Natural killer cell (primary cell): ENCODE measurements around the gene RDX. TPM values are rescaled to one million over a fixed set of nuclear protein-coding genes. Genes with fewer than 3 reads are reported as not detected.
A peak's percentile ranks its signal among the peaks of the same experiment; 100 is the strongest.

Source experiments
- ATAC-seq, 3 donors: fragments of 150-1000 bp in 2 of 3; fragments of 200-7000 bp in 1 of 3; cut with Tn5 transposase; 1 replicate in 1 of 3; 2 replicates in 2 of 3; pipeline ENCODE4 v1.10.0; 2021; ENCODE audit warnings: mild to moderate bottlenecking in 2 of 3, moderate library complexity in 2 of 3
- DNase-seq, 2 donors: peaks; one replicate each; pipeline versions ENCODE4 v3.0.0 to v3.0.0-alpha.2; 2013 to 2021; ENCODE audit warnings: mixed read lengths in 1 of 2
- H3K27ac ChIP-seq: one replicate; pipeline ENCODE4 v1.5.1; 2013; ENCODE audit warnings: mild to moderate bottlenecking, low read length
- H3K27me3 ChIP-seq: one replicate; pipeline ENCODE4 v1.6.1; 2013; ENCODE audit warnings: low read length; ENCODE audit not compliant: control insufficient read depth, insufficient read depth
- H3K36me3 ChIP-seq: one replicate; pipeline ENCODE4 v1.6.1; 2013; ENCODE audit warnings: low read length; ENCODE audit not compliant: control insufficient read depth, insufficient read depth
- H3K4me1 ChIP-seq: one replicate; pipeline ENCODE4 v1.6.1; 2013; ENCODE audit warnings: low read length; ENCODE audit not compliant: control insufficient read depth, insufficient read depth
- H3K4me3 ChIP-seq: one replicate; pipeline ENCODE4 v1.5.1; 2013; ENCODE audit warnings: low read length
- H3K9me3 ChIP-seq: one replicate; pipeline ENCODE4 v1.6.1; 2013; ENCODE audit warnings: low read length; ENCODE audit not compliant: control insufficient read depth, insufficient read depth
- H3K27ac Mint-ChIP-seq, 2 donors: one replicate each; pipeline ENCODE4 v1.8.0; 2022; ENCODE audit warnings: mild to moderate bottlenecking in 2 of 2, mixed read lengths in 2 of 2, moderate library complexity in 1 of 2
- H3K27me3 Mint-ChIP-seq, 2 donors: one replicate each; pipeline ENCODE4 v1.8.0; 2022; ENCODE audit warnings: low read depth in 2 of 2, mixed read lengths in 2 of 2
- H3K36me3 Mint-ChIP-seq: one replicate; pipeline ENCODE4 v1.8.0; 2022; ENCODE audit warnings: mixed read lengths
- H3K4me1 Mint-ChIP-seq, 2 donors: one replicate each; pipeline ENCODE4 v1.8.0; 2022; ENCODE audit warnings: mixed read lengths in 2 of 2
- H3K4me3 Mint-ChIP-seq: one replicate; pipeline ENCODE4 v1.8.0; 2022; ENCODE audit warnings: mild to moderate bottlenecking, moderate library complexity, mixed read lengths
- H3K9me3 Mint-ChIP-seq, 2 donors: one replicate each; pipeline ENCODE4 v1.8.0; 2022; ENCODE audit warnings: mixed read lengths in 2 of 2
- CTCF ChIP-seq: fragments of 200-600 bp; IDR thresholded peaks from one replicate; pipeline ENCODE4 v1.8.0; 2022; ENCODE audit warnings: antibody characterized with exemption
- WGBS: methylation state at CpG from one replicate; pipeline ENCODE4 v1.1.7; 2013; ENCODE audit warnings: missing lambda C conversion rate; ENCODE audit not compliant: insufficient coverage; 5-methylcytosine and 5-hydroxymethylcytosine counted together
- intact Hi-C: fragments of 100-400 bp; cut with micrococcal nuclease; formaldehyde crosslinking; loops from one replicate; pipeline ENCODE4 v1.14.2; 2022
- total RNA-seq, 4 donors: library from RNA; stranded (reverse); fragments of 120-200 nt in 1 of 4; gene quantifications; one replicate each; pipeline versions ENCODE4 v1.2.3 to v1.2.4, GENCODE V29; 2013 to 2022

RDX gene
- total RNA-seq = 10 to 100 TPM; 22.6 to 31.1 (median 25.9) TPM
- 17.7 TPM for total RNA-seq (2013)

GRCh38 chr11:110296226-110297075 lies at the start of gene RDX:
Gene RDX, minus strand, starts transcription at chr11:110296614. Its CDS starts 16,922 bp downstream, at chr11:110279692.
- Mint-ChIP-seq H3K36me3 (no peaks in the 10 kb centered on the region), H3K4me1 (peaks cover 13 to 15% of the 10 kb centered on the region in 2 donors), H3K27ac (peak within 1 kb of the TSS; percentile 50 to 76), H3K4me3 (peak within 1 kb of the TSS; percentile 91), H3K27me3 (no peaks in the 10 kb centered on the region), H3K9me3 (peaks cover 0 to 2% of the 10 kb centered on the region in 2 donors)
- ATAC-seq (peak; percentile 70 to 82 (median 81)), DNase-seq (peak; percentile 53 to 79)
- TF ChIP-seq CTCF = no peak
- H3K4me1 ChIP-seq = peaks cover 4% of the 10 kb centered on the region
- under 1% methylated on average over 113 of the region's 113 CpGs for WGBS
- H3K9me3 ChIP-seq = no peaks in the 10 kb centered on the region
- intact Hi-C loops = loop anchor here (5.0 kb wide), 1 partner anchor 136 kb away; no protein-coding TSS in a partner anchor
- H3K27ac ChIP-seq = peak within 1 kb of the TSS; percentile 40
- H3K27me3 ChIP-seq = no peaks in the 10 kb centered on the region
- peak within 1 kb of the TSS; percentile 74 for H3K4me3 ChIP-seq
- no peaks in the 10 kb centered on the region for H3K36me3 ChIP-seq

GRCh38 chr11:110345743-110346142 lies 49.3 kb upstream of the RDX start:
- WGBS = 20% methylated on average over 3 of the region's 3 CpGs
- no peak overlapping the region for H3K4me3 ChIP-seq
- ATAC-seq (no peak), DNase-seq (peak in 1 of 2 donors; percentile 24)
- H3K4me1 ChIP-seq = no peaks in the 10 kb centered on the region
- H3K36me3 Mint-ChIP-seq = no peaks in the 10 kb centered on the region
- H3K27me3 ChIP-seq = no peaks in the 10 kb centered on the region
- no peaks in the 10 kb centered on the region for H3K9me3 Mint-ChIP-seq
- H3K4me3 Mint-ChIP-seq = no peak overlapping the region
- H3K27ac Mint-ChIP-seq = no peak overlapping the region
- TF ChIP-seq CTCF = no peak
- H3K36me3 ChIP-seq = no peaks in the 10 kb centered on the region
- peaks cover 0 to 5% of the 10 kb centered on the region in 2 donors for H3K4me1 Mint-ChIP-seq
- intact Hi-C loops = no loop called here
- H3K9me3 ChIP-seq = no peaks in the 10 kb centered on the region
- H3K27ac ChIP-seq = no peak overlapping the region
- peaks cover 0 to 2% of the 10 kb centered on the region in 2 donors for H3K27me3 Mint-ChIP-seq

GRCh38 chr11:110340436-110340835 lies 44.0 kb upstream of the RDX start:
- ATAC-seq (no peak), DNase-seq (no peak)
- Histone ChIP-seq H3K27me3 (no peaks in the 10 kb centered on the region), H3K9me3 (no peaks in the 10 kb centered on the region), H3K36me3 (no peaks in the 10 kb centered on the region), H3K4me1 (no peaks in the 10 kb centered on the region), H3K4me3 (no peak overlapping the region), H3K27ac (no peak overlapping the region)
- Mint-ChIP-seq H3K4me3 (no peak overlapping the region), H3K36me3 (no peaks in the 10 kb centered on the region), H3K9me3 (no peaks in the 10 kb centered on the region), H3K27ac (no peak overlapping the region), H3K4me1 (no peaks in the 10 kb centered on the region), H3K27me3 (peaks cover 0 to 2% of the 10 kb centered on the region in 2 donors)
- WGBS = 65% methylated on average over 2 of the region's 2 CpGs
- intact Hi-C loops = no loop called here
- TF ChIP-seq CTCF = no peak
